GM19025 (cell line): Measurements from ENCODE around the gene SARNP.
"Not testable (repeated sequence)": the region's sequence is repeated elsewhere in the genome, so short reads cannot be mapped to it uniquely, and the experiment has no call there.

Source experiments
- ATAC-seq: cut with Tn5 transposase; IDR thresholded peaks from one replicate; pipeline ENCODE4 v1.9.1; 2021; ENCODE audit warnings: mild to moderate bottlenecking, low read depth, moderate library complexity; ENCODE audit not compliant: unreplicated experiment

Gene SARNP

GRCh38 chr12:55839345-55840140 lies 22.0 kb upstream of the SARNP start:
- no peak for ATAC-seq

- no peak for ATAC-seq
Measured at GRCh38 chr12:55838361-55838760, 20.8 kb upstream of the SARNP start.

GRCh38 chr12:55834400-55834799 lies 16.9 kb upstream of the SARNP start:
- ATAC-seq = not testable (repeated sequence)

- ATAC-seq = no peak
Measured at GRCh38 chr12:55833056-55833455, 15.5 kb upstream of the SARNP start.

- no peak for ATAC-seq
Measured at GRCh38 chr12:55831447-55831815, 13.9 kb upstream of the SARNP start.

- ATAC-seq = no peak
Measured at GRCh38 chr12:55830601-55831446, 13.3 kb upstream of the SARNP start.

- peak; percentile 15 for ATAC-seq
Measured at GRCh38 chr12:55829967-55830600, 12.6 kb upstream of the SARNP start.

GRCh38 chr12:55828357-55828756 lies 10.8 kb upstream of the SARNP start:
- ATAC-seq = no peak

GRCh38 chr12:55827806-55828205 lies 10.3 kb upstream of the SARNP start:
- no peak for ATAC-seq

- ATAC-seq = no peak
Measured at GRCh38 chr12:55824726-55825125, 7.2 kb upstream of the SARNP start.

GRCh38 chr12:55823419-55823818 lies 5.9 kb upstream of the SARNP start:
- ATAC-seq = no peak

- no peak for ATAC-seq
Measured at GRCh38 chr12:55822228-55822627, 4.7 kb upstream of the SARNP start.

- ATAC-seq = no peak
Measured at GRCh38 chr12:55820679-55821078, 3.2 kb upstream of the SARNP start.

- ATAC-seq = no peak
Measured at GRCh38 chr12:55818886-55819285, 1.4 kb upstream of the SARNP start.

- peak; percentile 12 for ATAC-seq
Measured at GRCh38 chr12:55818140-55818728, 710 bp upstream of the SARNP start.

- ATAC-seq = no peak
Measured at GRCh38 chr12:55816881-55817344, 611 bp downstream of the SARNP start.

- ATAC-seq = no peak
Measured at GRCh38 chr12:55815473-55815872, 2.1 kb downstream of the SARNP start.

GRCh38 chr12:55814257-55814656 lies 3.3 kb downstream of the SARNP start:
- no peak for ATAC-seq

GRCh38 chr12:55812088-55812487 lies 5.4 kb downstream of the SARNP start:
- no peak for ATAC-seq

- ATAC-seq = no peak
Measured at GRCh38 chr12:55809274-55809673, 8.2 kb downstream of the SARNP start.

GRCh38 chr12:55806982-55807381 lies 10.5 kb downstream of the SARNP start:
- ATAC-seq = no peak
